HCT116 (cell line): ENCODE data around the gene RHCG. TPM values are rescaled to one million over a fixed set of nuclear protein-coding genes. Genes with fewer than 3 reads are reported as not detected.

Experiments
- ATAC-seq: fragments of 200-7000 bp; cut with Tn5 transposase; 2 replicates; pipeline ENCODE4 v1.9.1; 2020; ENCODE audit warnings: mild to moderate bottlenecking, moderate library complexity
- Bru-seq: library from RNA; stranded (reverse); fragments of 400-500 nt; gene quantifications from one replicate; lab custom pipeline; 2021; lab: Mats Ljungman, UMichigan
- BruChase-seq, 2 experiments: library from RNA; stranded (reverse); fragments of 400-500 nt; gene quantifications; one replicate each; lab custom pipeline; 2021; lab: Mats Ljungman, UMichigan
- BruUV-seq: library from RNA; stranded (reverse); fragments of 400-500 nt; replicated peaks from 2 replicates; lab custom pipeline; 2021; lab: Mats Ljungman, UMichigan
- CTCF ChIA-PET: fragments of 300-600 bp; sonication (Branson Sonifier 250); formaldehyde crosslinking; loops from one replicate; lab custom pipeline; 2021; ENCODE audit warnings: antibody characterized with exemption; lab: Charles Lee
- POLR2A ChIA-PET: fragments of 300-600, 350-600 bp; sonication (Branson Sonifier 250); formaldehyde crosslinking; loops from one replicate; lab custom pipeline; 2021; ENCODE audit warnings: antibody characterized with exemption; lab: Charles Lee
- RAD21 ChIA-PET, 2 experiments: fragments of 300-600 bp; sonication (Branson Sonifier 250); formaldehyde crosslinking; loops; one replicate each; lab custom pipeline; 2023; ENCODE audit warnings: low total read pairs in 2 of 2; ENCODE audit not compliant: uncharacterized antibody in 2 of 2, unreplicated experiment in 2 of 2, low non-redundant PET in 1 of 2; lab: Charles Lee
- DNase-seq: peaks from one replicate; pipeline ENCODE4 v3.0.0-alpha.2; 2010; ENCODE audit warnings: low read depth, low spot score
- H2AFZ ChIP-seq: fragments of 200-600 bp; shearing (Covaris generic), sonication (generic); 2 replicates; pipeline ENCODE4 v1.6.1; 2017; ENCODE audit warnings: low read depth, mixed run types, mixed read lengths, antibody characterized with exemption, low read length; ENCODE audit not compliant: poor library complexity, severe bottlenecking
- H3K27ac ChIP-seq: 2 replicates; pipeline ENCODE4 v1.5.1; 2012; ENCODE audit warnings: low read depth, low read length
- H3K27me3 ChIP-seq: fragments of 200-600 bp; sonication (generic); 2 replicates; pipeline ENCODE4 v1.6.1; 2016; ENCODE audit warnings: mixed run types, low read length, mixed read lengths; ENCODE audit not compliant: insufficient read depth
- H3K36me3 ChIP-seq, 2 experiments: fragments of 200-500 bp in 1 of 2; fragments of 200-600 bp in 1 of 2; sonication (Bioruptor generic) in 1 of 2; sonication (generic) in 1 of 2; 2 replicates each; pipeline versions ENCODE4 v1.5.1 to v1.6.1; 2014 to 2016; ENCODE audit warnings: low read length in 2 of 2, inconsistent platforms in 1 of 2, mixed read lengths in 1 of 2, mixed run types in 1 of 2; ENCODE audit not compliant: insufficient read depth in 2 of 2, control insufficient read depth in 1 of 2
- H3K4me1 ChIP-seq, 2 experiments: fragments of 200-600 bp in 1 of 2; sonication (generic) in 1 of 2; 2 replicates each; pipeline versions ENCODE4 v1.5.1 to v1.6.1; 2012 to 2017; ENCODE audit warnings: low read length in 2 of 2, inconsistent platforms in 1 of 2, mild to moderate bottlenecking in 1 of 2, mixed read lengths in 1 of 2, mixed run types in 1 of 2, moderate library complexity in 1 of 2; ENCODE audit not compliant: insufficient read depth in 2 of 2, control insufficient read depth in 1 of 2
- H3K4me2 ChIP-seq: fragments of 200-600 bp; sonication (generic); 2 replicates; pipeline ENCODE4 v1.6.1; 2017; ENCODE audit warnings: mixed run types, low read length, mixed read lengths
- H3K4me3 ChIP-seq, 2 experiments: fragments of 200-600 bp in 1 of 2; sonication (generic) in 1 of 2; replicated peaks in 1 of 2; 2 replicates each; pipeline ENCODE4 v1.5.1; 2011 to 2016; ENCODE audit warnings: low read length in 2 of 2, control low read depth in 1 of 2, low read depth in 1 of 2, mild to moderate bottlenecking in 1 of 2, mixed read lengths in 1 of 2, mixed run types in 1 of 2
- H3K79me2 ChIP-seq: fragments of 200-600 bp; sonication (generic); 2 replicates; pipeline ENCODE4 v1.6.1; 2017; ENCODE audit warnings: mild to moderate bottlenecking, mixed run types, low read length, moderate library complexity, mixed read lengths; ENCODE audit not compliant: insufficient read depth
- H3K9ac ChIP-seq: fragments of 200-600 bp; sonication (generic); 2 replicates; pipeline ENCODE4 v1.6.1; 2016; ENCODE audit warnings: low read length, mixed read lengths
- H3K9me2 ChIP-seq: fragments of 200-600 bp; sonication (generic), shearing (Covaris generic); 2 replicates; pipeline ENCODE4 v1.6.1; 2017; ENCODE audit warnings: mixed run types, mild to moderate bottlenecking, moderate library complexity; ENCODE audit not compliant: insufficient read depth
- H3K9me3 ChIP-seq, 2 experiments: fragments of 200-500 bp in 1 of 2; fragments of 200-600 bp in 1 of 2; sonication (Bioruptor generic) in 1 of 2; sonication (generic) in 1 of 2; 2 replicates each; pipeline ENCODE4 v1.6.1; 2014 to 2017; ENCODE audit warnings: low read length in 2 of 2, mixed read lengths in 2 of 2, inconsistent platforms in 1 of 2, low read depth in 1 of 2, mild to moderate bottlenecking in 1 of 2, mixed run types in 1 of 2, moderate library complexity in 1 of 2; ENCODE audit not compliant: control insufficient read depth in 1 of 2, insufficient read depth in 1 of 2
- H4K20me1 ChIP-seq: fragments of 200-600 bp; sonication (generic), shearing (Covaris generic); 2 replicates; pipeline ENCODE4 v1.6.1; 2017; ENCODE audit warnings: mixed run types, mild to moderate bottlenecking, moderate library complexity; ENCODE audit not compliant: insufficient read depth
- ATF3 ChIP-seq: IDR thresholded peaks from 2 replicates; pipeline ENCODE4 v1.6.1; 2012
- CEBPB ChIP-seq: IDR thresholded peaks from 2 replicates; pipeline ENCODE4 v1.6.1; 2012; ENCODE audit warnings: low read depth
- EZH2 ChIP-seq: fragments of 200-600 bp; sonication (generic); IDR thresholded peaks from 2 replicates; pipeline ENCODE4 v1.6.1; 2017; ENCODE audit warnings: antibody characterized with exemption, mixed run types
- FOSL1 ChIP-seq: IDR thresholded peaks from 2 replicates; pipeline ENCODE4 v1.6.1; 2012; ENCODE audit warnings: low read depth
- JUND ChIP-seq: IDR thresholded peaks from 2 replicates; pipeline ENCODE4 v1.6.1; 2012
- POLR2A ChIP-seq: IDR thresholded peaks from 2 replicates; pipeline ENCODE4 v1.7.0; 2011; ENCODE audit warnings: borderline replicate concordance; ENCODE audit not compliant: insufficient read depth, insufficient read length; ENCODE audit errors: extremely low read depth
- RAD21 ChIP-seq: IDR thresholded peaks from 2 replicates; pipeline ENCODE4 v1.6.1; 2012; ENCODE audit warnings: low read depth, mild to moderate bottlenecking
- REST ChIP-seq: IDR thresholded peaks from 2 replicates; pipeline ENCODE4 v1.6.1; 2012; ENCODE audit warnings: low read depth
- SIN3A ChIP-seq: IDR thresholded peaks from 2 replicates; pipeline ENCODE4 v1.6.1; 2012; ENCODE audit warnings: low read depth
- SRF ChIP-seq: IDR thresholded peaks from 2 replicates; pipeline ENCODE4 v1.6.1; 2012; ENCODE audit warnings: low read depth
- YY1 ChIP-seq: IDR thresholded peaks from 2 replicates; pipeline ENCODE4 v1.6.1; 2011; ENCODE audit warnings: low read length, low read depth, moderate library complexity, mild to moderate bottlenecking; ENCODE audit not compliant: insufficient replicate concordance; ENCODE audit errors: extremely low read depth
- ZBTB33 ChIP-seq: IDR thresholded peaks from 2 replicates; pipeline ENCODE4 v1.6.1; 2011; ENCODE audit warnings: mild to moderate bottlenecking, low read length, moderate library complexity; ENCODE audit not compliant: insufficient replicate concordance; ENCODE audit errors: extremely low read depth
- ZNF274 ChIP-seq: fragments of 200-500 bp; sonication (Bioruptor generic); IDR thresholded peaks from 2 replicates; pipeline ENCODE4 v1.6.1; 2014; ENCODE audit warnings: mild to moderate bottlenecking, low read depth, low read length, inconsistent platforms
- intact Hi-C: fragments of 100-400 bp; cut with micrococcal nuclease; formaldehyde crosslinking; loops from 2 replicates; pipeline ENCODE4 v1.10.0; 2022
- long read RNA-seq: library from polyadenylated mRNA; unstranded; transcript quantifications from one replicate; pipeline ENCODE4 v2.0.0, GENCODE V29; 2021; ENCODE audit not compliant: unreplicated experiment
- polyA plus RNA-seq: library from polyadenylated mRNA; unstranded; fragments of >200 nt; gene quantifications from 2 replicates; pipeline ENCODE4 v1.2.1, GENCODE V29; 2012; ENCODE audit warnings: missing spikeins
- total RNA-seq: library from RNA; stranded (reverse); gene quantifications from one replicate; pipeline ENCODE4 v1.2.1, GENCODE V29; 2021; ENCODE audit not compliant: unreplicated experiment

RHCG gene
- not detected for total RNA-seq
- polyA plus RNA-seq: not detected in 2 replicates
- Bru-seq, nascent RNA: percentile 6 among the genes with signal in this experiment
- BruChase-seq, experiment 1, labeled RNA remaining after a 6-hour chase: not detected
- not detected for BruChase-seq, experiment 2, labeled RNA remaining after a 2-hour chase
- long read RNA-seq: 0 reads

- intact Hi-C loops: no loop called here
- H3K27ac ChIP-seq: no peak within 1 kb of the TSS
Measured at GRCh38 chr15:89496155-89497098, at the start of gene RHCG. Gene RHCG (minus strand): TSS chr15:89496583. CDS start chr15:89496544, 39 bp downstream.

More at GRCh38 chr15:89496155-89497098, at the start of gene RHCG:
- DNase-seq: no peak
- Histone ChIP-seq H3K9ac (no peak within 1 kb of the TSS), H2AFZ (no peak within 1 kb of the TSS), H3K9me3 (no peaks in the 10 kb centered on the region), H4K20me1 (no peaks in the 10 kb centered on the region), H3K9me2 (no peaks in the 10 kb centered on the region), H3K4me2 (peak within 1 kb of the TSS; percentile 23; the same call in 1 of the 2 replicates), H3K36me3 (no peaks in the 10 kb centered on the region), H3K4me1 (peaks cover 4 to 20% of the 10 kb centered on the region in 2 experiments), H3K4me3 (no peak within 1 kb of the TSS), H3K79me2 (no peaks in the 10 kb centered on the region), H3K27me3 (no peaks in the 10 kb centered on the region)
- no TSS peak for BruUV-seq
- no peak for ATAC-seq
- ChIA-PET CTCF (no interaction called here), RAD21 (no interaction called here), POLR2A (no interaction called here)
- TF ChIP-seq POLR2A (no peak), REST (no peak), YY1 (no peak), RAD21 (no peak), ZNF274 (no peak), EZH2 (no peak), ZBTB33 (no peak), SRF (no peak), JUND (no peak), CEBPB (no peak), ATF3 (no peak), FOSL1 (no peak), SIN3A (no peak)
